Pancreas (tissue), 10 donors: Measurements from ENCODE around the gene GPR137C. TPM values are rescaled to one million over a fixed set of nuclear protein-coding genes. Genes with fewer than 3 reads are reported as not detected.

Experiments
- ATAC-seq, 4 donors: fragments of 200-7000 bp; cut with Tn5 transposase; one replicate each; pipeline versions ENCODE4 v1.8.0 to v1.9.1; 2020; ENCODE audit warnings: mild to moderate bottlenecking in 4 of 4, moderate library complexity in 4 of 4
- DNase-seq, 6 donors: peaks; one replicate each; pipeline ENCODE4 v3.0.0-alpha.2; 2020
- FAIRE-seq: peaks from 2 replicates; lab custom pipeline; 2012; peaks lifted over from hg19 to GRCh38; lab: Jason Lieb, UNC
- H3K27ac ChIP-seq, 4 donors: fragments of 200-600 bp; sonication (generic); 1 replicate in 3 of 4; 2 replicates in 1 of 4; pipeline versions ENCODE4 v1.5.0 to v1.8.0; 2020
- H3K27me3 ChIP-seq, 4 donors: fragments of 200-600 bp; one replicate each; pipeline ENCODE4 v1.8.0; 2021
- H3K36me3 ChIP-seq, 3 donors: fragments of 200-600 bp; sonication (generic) in 1 of 3; one replicate each; pipeline versions ENCODE4 v1.5.0 to v1.8.0; 2020 to 2021
- H3K4me1 ChIP-seq, 3 donors: fragments of 200-600 bp; one replicate each; pipeline ENCODE4 v1.8.0; 2021
- H3K4me3 ChIP-seq, 4 donors: fragments of 200-600 bp; sonication (generic) in 2 of 4; one replicate each; pipeline versions ENCODE4 v1.5.0 to v1.8.0; 2020 to 2021
- H3K9me3 ChIP-seq, 4 donors: fragments of 200-600 bp; one replicate each; pipeline ENCODE4 v1.8.0; 2021
- WGBS, 2 donors: extraction: QIAGEN DNeasy Blood & Tissue Kit; methylation state at CpG; one replicate each; pipeline ENCODE4 v1.1.7; 2013; 5-methylcytosine and 5-hydroxymethylcytosine counted together
- intact Hi-C, 3 donors: fragments of 100-400 bp; cut with DNase I; formaldehyde crosslinking; loops; one replicate each; pipeline versions ENCODE4 v1.11.1 to v1.14.2; 2022
- polyA plus RNA-seq, 2 donors: library from polyadenylated mRNA; stranded (reverse); fragments of 200-250 nt; gene quantifications; one replicate each; pipeline ENCODE4 v1.2.3, GENCODE V29; 2013
- total RNA-seq, 6 donors: library from RNA; stranded (reverse); fragmentation: NEBNext Ultra II Directional in 4 of 6; extraction: Animal tissue kit (Norgen Biotek cat#: 25700) in 4 of 6; gene quantifications; one replicate each; pipeline versions ENCODE4 v1.2.1 to v1.2.4, GENCODE V29; 2021 to 2023
- TF ChIP-seq, protein P1 (sequence below), 4 donors: fragments of 200-600 bp; sonication (generic) in 3 of 4; IDR thresholded peaks; one replicate each; pipeline versions ENCODE4 v1.5.0 to v1.8.0; 2021; ENCODE audit warnings: antibody characterized with exemption in 4 of 4
- donor health status: healthy with polysubstance abuse.
- donor health status: DM: no; HTN: no; CAD: no; lungs with moderate emphysema.
- donor health status: DM: no; HTN: no; CAD: no.
- donor health status: control.
- donor health status: control.
- donor health status: Bipolar disorder and iron deficiency.
- donor health status: DM: yes; HTN: yes; CAD: no.
- donor health status: DM: no; HTN: no; CAD: no.
- donor health status: DM: no; HTN: no; CAD: no.
- donor health status: DM: yes; HTN: yes; CAD: no.

The GPR137C gene
- total and polyA plus RNA-seq, 8 donors = 0.13 to 0.81 (median 0.35) TPM

DNA sequence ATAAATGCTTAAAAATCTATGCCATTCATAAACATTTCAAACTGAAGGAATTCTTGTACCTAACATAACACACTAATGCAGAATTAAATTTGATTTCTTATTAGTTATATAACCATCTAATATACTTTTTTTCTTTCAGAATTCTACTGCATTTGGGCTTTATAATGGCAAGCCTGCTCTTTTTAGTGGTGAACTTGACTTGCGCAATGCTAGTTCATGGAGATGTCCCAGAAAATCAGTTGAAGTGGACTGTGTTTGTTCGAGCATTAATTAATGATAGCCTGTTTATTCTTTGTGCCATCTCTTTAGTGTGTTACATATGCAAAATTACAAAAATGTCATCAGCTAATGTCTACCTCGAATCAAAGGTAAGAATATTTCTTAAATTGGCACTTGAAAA is 47.3 kb downstream of the GPR137C start:
- FAIRE-seq (no peak), ATAC-seq (no peak), DNase-seq (no peak)
- TF ChIP-seq, protein P1, sequence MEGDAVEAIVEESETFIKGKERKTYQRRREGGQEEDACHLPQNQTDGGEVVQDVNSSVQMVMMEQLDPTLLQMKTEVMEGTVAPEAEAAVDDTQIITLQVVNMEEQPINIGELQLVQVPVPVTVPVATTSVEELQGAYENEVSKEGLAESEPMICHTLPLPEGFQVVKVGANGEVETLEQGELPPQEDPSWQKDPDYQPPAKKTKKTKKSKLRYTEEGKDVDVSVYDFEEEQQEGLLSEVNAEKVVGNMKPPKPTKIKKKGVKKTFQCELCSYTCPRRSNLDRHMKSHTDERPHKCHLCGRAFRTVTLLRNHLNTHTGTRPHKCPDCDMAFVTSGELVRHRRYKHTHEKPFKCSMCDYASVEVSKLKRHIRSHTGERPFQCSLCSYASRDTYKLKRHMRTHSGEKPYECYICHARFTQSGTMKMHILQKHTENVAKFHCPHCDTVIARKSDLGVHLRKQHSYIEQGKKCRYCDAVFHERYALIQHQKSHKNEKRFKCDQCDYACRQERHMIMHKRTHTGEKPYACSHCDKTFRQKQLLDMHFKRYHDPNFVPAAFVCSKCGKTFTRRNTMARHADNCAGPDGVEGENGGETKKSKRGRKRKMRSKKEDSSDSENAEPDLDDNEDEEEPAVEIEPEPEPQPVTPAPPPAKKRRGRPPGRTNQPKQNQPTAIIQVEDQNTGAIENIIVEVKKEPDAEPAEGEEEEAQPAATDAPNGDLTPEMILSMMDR (IDR thresholded peaks at IDR 0.05) = no peak
- no peaks in the 10 kb centered on the region for H3K9me3 ChIP-seq
- intact Hi-C loops = no loop called here
- H3K27me3 ChIP-seq = no peaks in the 10 kb centered on the region
- H3K36me3 ChIP-seq = no peaks in the 10 kb centered on the region
- no peak overlapping the region for H3K4me3 ChIP-seq
- H3K27ac ChIP-seq = no peak overlapping the region
- H3K4me1 ChIP-seq = no peaks in the 10 kb centered on the region
- 86 to 94% methylated on average over 3 of the region's 3 CpGs for WGBS, 2 donors

DNA sequence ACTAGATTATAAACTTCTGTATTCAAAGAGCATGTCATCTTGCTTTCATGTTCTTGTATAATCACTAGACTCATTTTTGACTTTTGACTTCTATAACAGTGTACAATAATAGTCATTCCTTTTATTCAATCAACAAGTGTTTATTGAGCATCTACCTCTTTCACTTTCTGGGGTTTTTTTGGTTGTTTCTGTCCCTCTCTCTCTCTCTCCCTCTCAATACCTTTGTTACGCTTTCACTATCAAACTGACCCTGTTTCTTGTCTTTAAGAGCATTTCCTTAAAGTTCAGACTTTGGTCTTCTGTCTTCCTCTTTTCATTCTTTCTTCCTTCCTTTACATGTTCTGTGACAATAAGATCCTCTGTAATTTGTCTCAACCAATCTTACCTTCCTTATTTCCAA is 49.5 kb downstream of the GPR137C start:
- Histone ChIP-seq H3K4me3 (no peak overlapping the region), H3K27ac (no peak overlapping the region), H3K9me3 (no peaks in the 10 kb centered on the region), H3K27me3 (no peaks in the 10 kb centered on the region), H3K36me3 (no peaks in the 10 kb centered on the region), H3K4me1 (no peaks in the 10 kb centered on the region)
- TF ChIP-seq, protein P1 (IDR thresholded peaks at IDR 0.05) = no peak
- WGBS, 2 donors = 87 to 88% methylated on average over 1 of the region's 1 CpG
- no peak for DNase-seq
- ATAC-seq = no peak
- intact Hi-C loops = no loop called here
- no peak for FAIRE-seq

DNA sequence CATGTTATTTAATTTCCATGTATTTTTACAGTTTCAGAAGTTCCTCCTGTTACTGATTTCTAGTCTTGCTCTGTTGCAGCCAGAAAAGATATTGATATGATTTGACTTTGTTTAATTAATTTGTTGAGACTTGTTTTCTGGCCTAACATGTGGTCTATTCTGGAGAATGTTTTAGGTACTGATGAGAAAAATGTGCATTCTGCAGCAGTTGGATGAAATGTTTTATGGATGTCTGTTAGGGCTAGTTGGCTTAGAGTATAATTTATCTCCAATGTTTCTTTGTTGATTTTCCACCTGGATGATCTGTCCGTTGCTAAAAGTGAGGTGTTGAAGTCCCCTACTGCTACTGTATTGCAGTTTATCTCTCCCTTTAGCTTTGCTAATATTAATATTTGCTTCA is 54.4 kb downstream of the GPR137C start:
- ATAC-seq (no peak), FAIRE-seq (no peak), DNase-seq (no peak)
- intact Hi-C loops = no loop called here
- H3K9me3 ChIP-seq = no peaks in the 10 kb centered on the region
- no peak overlapping the region for H3K27ac ChIP-seq
- H3K36me3 ChIP-seq = no peaks in the 10 kb centered on the region
- H3K4me1 ChIP-seq = no peaks in the 10 kb centered on the region
- TF ChIP-seq, protein P1 (IDR thresholded peaks at IDR 0.05) = no peak
- H3K27me3 ChIP-seq = no peaks in the 10 kb centered on the region
- no peak overlapping the region for H3K4me3 ChIP-seq
- WGBS, 2 donors = 62 to 68% methylated on average over 1 of the region's 1 CpG

DNA sequence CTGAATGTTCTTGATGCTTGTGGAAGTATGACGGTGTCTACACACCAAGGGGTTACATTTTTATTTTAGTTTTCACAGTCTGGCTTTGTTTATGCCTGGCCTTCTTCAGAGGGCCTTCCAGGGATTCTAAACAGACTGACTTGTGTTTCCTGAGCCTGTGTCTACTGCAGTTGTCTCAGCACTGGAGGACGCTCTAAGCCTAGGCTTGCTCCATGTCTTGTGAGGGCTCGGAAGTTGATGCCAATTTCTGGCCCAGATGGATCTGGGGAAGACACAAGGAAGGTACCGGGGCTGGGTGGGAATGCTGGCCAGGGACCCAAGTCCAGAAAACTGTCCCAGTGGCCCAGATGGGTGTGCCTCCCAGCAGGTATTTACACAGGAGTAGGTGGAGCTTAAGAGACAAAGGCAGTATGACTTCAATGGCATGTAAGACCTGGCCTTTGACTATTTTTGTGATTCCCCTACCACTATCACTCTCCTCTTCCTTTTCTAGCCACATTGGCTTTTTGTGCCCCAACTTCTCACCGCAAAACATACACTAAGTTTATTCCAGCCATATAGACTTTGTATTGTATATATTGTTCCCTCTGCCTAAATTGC is 56.9 kb downstream of the GPR137C start:
- intact Hi-C loops = no loop called here
- H3K27me3 ChIP-seq = no peaks in the 10 kb centered on the region
- H3K4me3 ChIP-seq = no peak overlapping the region
- H3K27ac ChIP-seq = no peak overlapping the region
- TF ChIP-seq, protein P1 (IDR thresholded peaks at IDR 0.05) = no peak
- WGBS, 2 donors = 94 to 95% methylated on average over 5 of the region's 5 CpGs
- no peaks in the 10 kb centered on the region for H3K9me3 ChIP-seq
- ATAC-seq (no peak), FAIRE-seq (no peak), DNase-seq (no peak)
- no peaks in the 10 kb centered on the region for H3K4me1 ChIP-seq
- H3K36me3 ChIP-seq = no peaks in the 10 kb centered on the region

DNA sequence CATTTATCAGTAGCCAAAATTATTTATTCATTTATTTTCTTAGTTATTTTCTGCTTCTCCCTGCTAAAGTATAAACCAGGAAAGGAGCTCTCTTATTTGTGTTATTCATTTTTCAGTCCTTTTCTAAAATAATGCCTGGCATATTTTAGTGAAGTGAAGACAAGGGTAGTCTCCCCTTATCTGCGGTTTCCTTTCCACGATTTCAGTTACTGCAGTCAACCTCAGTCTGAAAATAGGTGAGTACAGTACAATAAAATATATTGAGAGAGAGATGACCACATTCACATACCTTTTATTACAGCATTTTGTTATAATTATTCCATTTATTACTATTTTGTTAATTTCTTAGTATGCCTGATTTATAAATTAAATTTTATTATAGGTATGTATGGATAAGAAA is 57.6 kb downstream of the GPR137C start:
- no peaks in the 10 kb centered on the region for H3K4me1 ChIP-seq

More for the DNA sequence above, 57.6 kb downstream of the GPR137C start:
- no peak overlapping the region for H3K4me3 ChIP-seq
- TF ChIP-seq, protein P1 (IDR thresholded peaks at IDR 0.05) = no peak
- no peak for FAIRE-seq
- intact Hi-C loops = no loop called here
- ATAC-seq = no peak
- no peaks in the 10 kb centered on the region for H3K36me3 ChIP-seq
- H3K27ac ChIP-seq = no peak overlapping the region
- WGBS, 2 donors = 85 to 93% methylated on average over 2 of the region's 2 CpGs
- no peaks in the 10 kb centered on the region for H3K27me3 ChIP-seq
- H3K9me3 ChIP-seq = no peaks in the 10 kb centered on the region
- DNase-seq = no peak
